GM12865 (cell line): ENCODE results near the gene ICAM3.

ENCODE experiments used
- DNase-seq: peaks from one replicate; pipeline ENCODE4 v3.0.0; 2010; ENCODE audit warnings: low read depth
- H3K4me3 ChIP-seq: 2 replicates; pipeline ENCODE4 v1.5.1; 2011; ENCODE audit warnings: mild to moderate bottlenecking, low read depth, low read length, control low read depth
- CTCF ChIP-seq: IDR thresholded peaks from 2 replicates; pipeline ENCODE4 v1.5.1; 2011; ENCODE audit warnings: low read length, control low read depth, low read depth, inconsistent platforms; ENCODE audit not compliant: insufficient read depth; ENCODE audit errors: missing control alignments

ICAM3 gene

GRCh38 chr19:10317857-10318462 lies 21.5 kb downstream of the ICAM3 start:
- no peak for DNase-seq
- TF ChIP-seq CTCF: no peak
- no peak overlapping the region for H3K4me3 ChIP-seq

- TF ChIP-seq CTCF: no peak
- H3K4me3 ChIP-seq: no peak overlapping the region
- DNase-seq: no peak
Measured at GRCh38 chr19:10317045-10317856, 22.2 kb downstream of the ICAM3 start.

- no peak for DNase-seq
- TF ChIP-seq CTCF: no peak
- no peak overlapping the region for H3K4me3 ChIP-seq
Measured at GRCh38 chr19:10316229-10317044, 23.0 kb downstream of the ICAM3 start.

- peak; percentile 91 for DNase-seq
- TF ChIP-seq CTCF: no peak
- H3K4me3 ChIP-seq: peak within 1 kb of the TSS; percentile 58
Measured at GRCh38 chr19:10315335-10316214, 23.8 kb downstream of the ICAM3 start, which contains the start of gene FDX2. Gene FDX2, minus strand, starts transcription at chr19:10316015. Its CDS starts 19 bp downstream, at chr19:10315996.

- DNase-seq: no peak
- H3K4me3 ChIP-seq: no peak within 1 kb of the TSS
- no peak for TF ChIP-seq CTCF
Measured at GRCh38 chr19:10309423-10309822, 30.0 kb downstream of the ICAM3 start, which contains the start of gene ZGLP1. Gene ZGLP1, minus strand, starts transcription at chr19:10309815.

GRCh38 chr19:10306327-10306726 lies 33.1 kb downstream of the ICAM3 start:
- DNase-seq: no peak
- TF ChIP-seq CTCF: no peak
- no peak overlapping the region for H3K4me3 ChIP-seq
